Heart left ventricle (tissue), 13 donors: ENCODE measurements around the gene WLS.
"Not testable (repeated sequence)": the region's sequence is repeated elsewhere in the genome, so short reads cannot be mapped to it uniquely, and the experiment has no call there.

Experiments used
- POLR2A ChIP-seq, 2 donors: fragments of 450-650 bp; IDR thresholded peaks; one replicate each; pipeline ENCODE4 v1.6.1; 2017; ENCODE audit warnings: antibody characterized with exemption in 2 of 2, mild to moderate bottlenecking in 2 of 2, moderate library complexity in 2 of 2
- TF ChIP-seq, protein P1 (sequence below), 12 donors: fragments of 200-600 bp; sonication (generic) in 4 of 12; IDR thresholded peaks; one replicate each; pipeline versions ENCODE4 v1.5.0 to v1.8.0; 2018 to 2022; ENCODE audit warnings: antibody characterized with exemption in 12 of 12, mild to moderate bottlenecking in 5 of 12
- donor health status: ischemic (EF 13 %, LVEDD 7.1; RV severe dilation, severe dysfunction).
- donor health status: DM: no; HTN: yes; CAD: no.
- donor health status: DM: no; HTN: no; CAD: no.
- donor health status: ischemic (EF 25% LVEDD 6.9; RV normal size, moderate dysfunction).
- donor health status: ischemic (EF 25% LVEDD 5.7; RV mildly dilated, moderate dysfunction).
- donor health status: ischemic (EF 35%, LVEDD 5.7; RV mildly dilated, moderate dysfunction).
- donor health status: nonischemic (EF 11% LVEDD 7.7; RV severe dilation, severe dysfunction).
- donor health status: DM: yes; HTN: yes; CAD: no.
- donor health status: PGD.
- donor health status: ischemic (EF 29% LVEDD 5.4; RV normal size, mild dysfunction).
- donor health status: nonischemic (EF 23%, LVEDD 6.1; RV moderate dilation, normal function).

DNA sequence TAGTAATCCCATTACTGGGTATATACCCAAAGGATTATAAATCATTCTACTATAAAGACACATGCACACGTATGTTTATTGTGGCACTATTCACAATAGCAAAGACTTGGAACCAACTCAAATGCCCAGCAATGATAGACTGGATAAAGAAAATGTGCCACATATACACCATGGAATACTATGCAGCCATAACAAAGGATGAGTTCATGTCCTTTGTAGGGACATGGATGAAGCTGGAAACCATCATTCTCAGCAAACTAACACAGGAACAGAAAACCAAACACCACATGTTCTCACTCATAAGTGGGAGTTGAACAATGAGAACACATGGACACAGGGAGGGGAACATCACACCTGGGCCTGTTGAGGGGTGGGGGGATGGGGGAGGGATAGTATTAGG is 60.5 kb downstream of the WLS start:
- not testable (repeated sequence) for TF ChIP-seq POLR2A (IDR thresholded peaks at IDR 0.05)
- TF ChIP-seq, protein P1, sequence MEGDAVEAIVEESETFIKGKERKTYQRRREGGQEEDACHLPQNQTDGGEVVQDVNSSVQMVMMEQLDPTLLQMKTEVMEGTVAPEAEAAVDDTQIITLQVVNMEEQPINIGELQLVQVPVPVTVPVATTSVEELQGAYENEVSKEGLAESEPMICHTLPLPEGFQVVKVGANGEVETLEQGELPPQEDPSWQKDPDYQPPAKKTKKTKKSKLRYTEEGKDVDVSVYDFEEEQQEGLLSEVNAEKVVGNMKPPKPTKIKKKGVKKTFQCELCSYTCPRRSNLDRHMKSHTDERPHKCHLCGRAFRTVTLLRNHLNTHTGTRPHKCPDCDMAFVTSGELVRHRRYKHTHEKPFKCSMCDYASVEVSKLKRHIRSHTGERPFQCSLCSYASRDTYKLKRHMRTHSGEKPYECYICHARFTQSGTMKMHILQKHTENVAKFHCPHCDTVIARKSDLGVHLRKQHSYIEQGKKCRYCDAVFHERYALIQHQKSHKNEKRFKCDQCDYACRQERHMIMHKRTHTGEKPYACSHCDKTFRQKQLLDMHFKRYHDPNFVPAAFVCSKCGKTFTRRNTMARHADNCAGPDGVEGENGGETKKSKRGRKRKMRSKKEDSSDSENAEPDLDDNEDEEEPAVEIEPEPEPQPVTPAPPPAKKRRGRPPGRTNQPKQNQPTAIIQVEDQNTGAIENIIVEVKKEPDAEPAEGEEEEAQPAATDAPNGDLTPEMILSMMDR (IDR thresholded peaks at IDR 0.05): not testable (repeated sequence)
